Ammon's horn (tissue), 1 donor: ENCODE data around the gene UBE2L6.

ENCODE experiments used
- DNase-seq: peaks from one replicate; pipeline ENCODE4 v3.0.0-alpha.2; 2016; ENCODE audit warnings: low spot score

UBE2L6 gene

GRCh38 chr11:57530215-57530595 lies 37.3 kb downstream of the UBE2L6 start:
- no peak for DNase-seq

- DNase-seq: no peak
These were observed 38.5 kb downstream of the UBE2L6 start for GRCh38 chr11:57529012-57529411.

GRCh38 chr11:57527056-57527631 lies 40.3 kb downstream of the UBE2L6 start:
- peak; percentile 79 for DNase-seq

GRCh38 chr11:57523419-57523818 lies 44.1 kb downstream of the UBE2L6 start:
- no peak for DNase-seq

- DNase-seq: no peak
These were observed 46.4 kb downstream of the UBE2L6 start for GRCh38 chr11:57521116-57521515.

- no peak for DNase-seq
These were observed 51.4 kb downstream of the UBE2L6 start for GRCh38 chr11:57516061-57516443.

- DNase-seq: no peak
These were observed 52.0 kb downstream of the UBE2L6 start, which contains the start of gene SLC43A1 for GRCh38 chr11:57515332-57516060. Gene SLC43A1 (minus strand): TSS chr11:57515702. CDS start chr11:57514111, 1,591 bp downstream.

- no peak for DNase-seq
These were observed 52.7 kb downstream of the UBE2L6 start for GRCh38 chr11:57514538-57515331.

- no peak for DNase-seq
These were observed 53.4 kb downstream of the UBE2L6 start for GRCh38 chr11:57513911-57514537.

- DNase-seq: no peak
These were observed 54.0 kb downstream of the UBE2L6 start for GRCh38 chr11:57513452-57513795.

GRCh38 chr11:57512646-57513451 lies 54.6 kb downstream of the UBE2L6 start:
- no peak for DNase-seq

- no peak for DNase-seq
These were observed 55.6 kb downstream of the UBE2L6 start for GRCh38 chr11:57511741-57512430.

- no peak for DNase-seq
These were observed 58.9 kb downstream of the UBE2L6 start for GRCh38 chr11:57508341-57509170.

- DNase-seq: no peak
These were observed 61.0 kb downstream of the UBE2L6 start for GRCh38 chr11:57506522-57506921.

- no peak for DNase-seq
These were observed 63.0 kb downstream of the UBE2L6 start for GRCh38 chr11:57504511-57504910.

GRCh38 chr11:57502870-57503269 lies 64.6 kb downstream of the UBE2L6 start:
- no peak for DNase-seq

GRCh38 chr11:57502376-57502775 lies 65.1 kb downstream of the UBE2L6 start:
- no peak for DNase-seq

- DNase-seq: no peak
These were observed 65.5 kb downstream of the UBE2L6 start for GRCh38 chr11:57501953-57502352.
